Daoy (cell line): ENCODE measurements around the gene TOM1. TPM values are rescaled to one million over a fixed set of nuclear protein-coding genes. Genes with fewer than 3 reads are reported as not detected.
A peak's percentile ranks its signal among the peaks of the same experiment; 100 is the strongest.

Source experiments
- DNase-seq: peaks from one replicate; pipeline ENCODE4 v3.0.0-alpha.2; 2015; ENCODE audit warnings: low read depth
- total RNA-seq: library from RNA; depleted of rRNA; stranded (reverse); fragments of >200 nt; shearing (Covaris generic); gene quantifications from 2 replicates; pipeline ENCODE4 v1.2.3, GENCODE V29; 2014

TOM1 gene
- total RNA-seq, 1 experiment from 2014 or later = 25.8 TPM

- DNase-seq = no peak
Measured at GRCh38 chr22:35345808-35346505, 46.3 kb downstream of the TOM1 start.

- no peak for DNase-seq
Measured at GRCh38 chr22:35346596-35347220, 47.0 kb downstream of the TOM1 start.

- no peak for DNase-seq
Measured at GRCh38 chr22:35347462-35347861, 47.8 kb downstream of the TOM1 start.

DNA sequence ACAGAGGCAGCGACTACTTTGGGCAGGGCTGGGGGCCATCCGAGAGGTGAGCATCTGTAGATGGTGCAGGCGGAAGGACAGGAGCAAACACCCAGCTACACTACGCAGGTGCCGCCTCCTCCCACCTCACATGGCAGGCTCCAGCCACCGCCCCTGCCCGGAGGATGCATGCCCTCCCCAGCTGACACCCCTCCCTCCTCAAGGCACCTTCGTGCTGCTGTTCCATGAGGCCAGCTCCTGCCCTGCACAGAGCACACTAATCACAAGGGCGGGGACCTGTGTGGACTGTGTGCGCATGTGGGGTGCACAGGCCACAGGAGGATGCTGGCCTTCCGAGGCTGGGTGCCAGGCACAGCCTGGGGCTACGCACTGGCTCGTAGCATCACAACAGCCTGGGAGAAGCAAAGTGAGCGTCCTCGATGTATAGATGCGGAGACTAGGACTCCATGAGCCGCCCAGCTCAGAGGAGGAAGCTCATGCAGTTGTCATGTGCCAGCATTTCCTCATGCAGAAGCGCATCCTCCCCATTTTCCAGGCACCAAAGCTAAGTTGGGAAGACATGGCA is 48.4 kb downstream of the TOM1 start:
- no peak for DNase-seq

GRCh38 chr22:35348703-35349102 is 49.0 kb downstream of the TOM1 start:
- DNase-seq = no peak

DNA sequence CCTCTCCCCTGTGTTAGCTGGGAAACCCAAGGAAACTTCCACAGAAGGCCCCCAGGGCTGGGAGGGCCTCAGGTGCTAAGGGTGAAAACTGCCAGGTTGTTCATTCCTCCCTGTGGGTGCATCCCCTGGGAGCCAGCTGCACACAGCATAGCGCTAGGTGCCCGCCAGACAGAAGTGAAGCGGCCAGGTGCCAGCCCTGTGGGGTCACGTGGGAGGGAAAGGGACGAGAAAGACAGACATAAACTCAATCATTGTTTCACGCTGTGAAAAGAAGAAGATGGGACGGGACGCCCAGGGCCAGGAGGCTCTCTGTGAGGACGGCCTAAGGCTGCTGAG is 49.6 kb downstream of the TOM1 start:
- no peak for DNase-seq

GRCh38 chr22:35349704-35350538 is 50.2 kb downstream of the TOM1 start:
- DNase-seq = no peak

DNA sequence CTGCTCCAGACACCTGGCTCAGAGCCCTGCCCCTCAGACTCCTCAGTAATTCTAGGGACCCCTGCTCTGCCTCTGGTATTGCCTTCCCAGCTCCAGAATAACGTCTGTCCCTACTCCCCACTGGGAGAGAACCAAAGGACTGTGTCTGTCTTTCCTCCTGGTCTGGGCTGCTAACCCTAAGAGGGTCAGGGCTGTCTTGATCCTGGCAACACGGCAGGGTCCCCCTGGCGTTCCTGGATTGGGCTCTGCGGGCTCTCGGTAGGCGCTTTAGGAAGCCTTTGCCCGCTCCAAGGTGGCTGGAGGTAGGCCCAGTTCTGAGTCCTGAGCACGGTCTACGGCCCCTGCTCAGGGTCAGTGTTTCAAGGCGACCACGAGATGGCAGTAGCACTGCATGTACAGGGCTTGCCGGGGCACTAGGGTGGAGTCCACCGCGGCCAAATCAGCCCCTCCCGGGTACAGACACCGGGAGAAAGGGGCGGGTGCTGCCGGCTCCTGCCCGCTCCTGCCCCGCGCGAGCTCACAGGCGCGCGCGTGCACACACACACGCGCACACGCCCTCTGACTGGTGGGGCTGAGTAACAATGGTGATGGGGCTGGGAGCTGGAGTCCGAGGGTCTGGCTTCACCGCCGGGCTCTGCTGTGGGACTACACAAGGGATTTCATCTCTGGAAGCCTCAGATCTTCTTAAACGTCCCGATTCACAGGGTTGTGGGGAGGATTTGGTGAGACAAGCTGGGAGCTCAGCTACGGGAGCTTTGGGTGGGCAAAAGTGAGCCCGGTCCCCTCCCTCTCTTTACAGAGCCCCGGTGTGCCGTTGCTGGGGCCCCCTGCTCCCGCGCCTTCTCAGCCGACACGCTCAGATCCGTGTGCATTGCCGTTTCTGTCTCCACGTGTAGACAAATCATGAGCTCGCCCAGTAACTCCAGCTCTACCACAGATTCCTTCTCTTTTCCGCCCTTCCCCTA is 51.1 kb downstream of the TOM1 start:
- peak; percentile 94 for DNase-seq

GRCh38 chr22:35352214-35353111 is 52.8 kb downstream of the TOM1 start:
- no peak for DNase-seq

GRCh38 chr22:35353318-35353717 is 53.6 kb downstream of the TOM1 start:
- no peak for DNase-seq

GRCh38 chr22:35354068-35354467 is 54.4 kb downstream of the TOM1 start:
- DNase-seq = no peak

DNA sequence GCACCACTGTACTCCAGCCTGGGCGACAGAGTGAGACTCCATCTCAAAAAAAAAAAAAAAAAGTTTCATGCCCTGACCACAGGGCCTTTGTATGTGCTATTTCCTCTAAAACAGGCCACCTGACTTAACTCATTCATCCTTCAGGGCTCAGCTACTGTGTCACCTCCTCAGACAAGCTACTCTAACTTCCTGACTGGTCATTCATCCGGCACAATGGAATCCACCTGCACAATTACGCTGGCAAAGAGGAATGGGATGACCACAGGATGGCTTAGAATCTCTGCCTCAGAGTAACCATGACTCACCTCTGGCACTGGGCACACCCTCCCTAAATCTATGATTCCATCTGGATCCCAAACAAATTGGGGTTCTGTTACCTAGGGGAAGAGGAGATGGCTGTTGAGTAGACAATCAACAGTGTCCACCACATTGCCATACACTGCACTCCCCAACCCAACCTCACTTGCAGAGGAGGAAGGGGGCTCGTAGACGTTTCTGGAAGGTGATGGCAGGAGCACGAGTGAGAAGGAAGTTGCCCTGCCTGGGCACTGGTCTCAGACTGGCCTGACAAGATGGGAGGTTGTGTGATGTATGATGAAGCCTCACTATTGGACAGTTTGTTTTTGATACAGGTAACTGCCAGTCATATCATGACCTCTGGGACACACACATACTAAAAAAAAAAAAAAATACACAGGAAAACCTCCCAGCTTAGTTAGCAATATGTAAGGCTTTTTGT is 58.4 kb downstream of the TOM1 start:
- DNase-seq = peak; percentile 89

- DNase-seq = no peak
Measured at GRCh38 chr22:35359380-35360065, 59.8 kb downstream of the TOM1 start.

DNA sequence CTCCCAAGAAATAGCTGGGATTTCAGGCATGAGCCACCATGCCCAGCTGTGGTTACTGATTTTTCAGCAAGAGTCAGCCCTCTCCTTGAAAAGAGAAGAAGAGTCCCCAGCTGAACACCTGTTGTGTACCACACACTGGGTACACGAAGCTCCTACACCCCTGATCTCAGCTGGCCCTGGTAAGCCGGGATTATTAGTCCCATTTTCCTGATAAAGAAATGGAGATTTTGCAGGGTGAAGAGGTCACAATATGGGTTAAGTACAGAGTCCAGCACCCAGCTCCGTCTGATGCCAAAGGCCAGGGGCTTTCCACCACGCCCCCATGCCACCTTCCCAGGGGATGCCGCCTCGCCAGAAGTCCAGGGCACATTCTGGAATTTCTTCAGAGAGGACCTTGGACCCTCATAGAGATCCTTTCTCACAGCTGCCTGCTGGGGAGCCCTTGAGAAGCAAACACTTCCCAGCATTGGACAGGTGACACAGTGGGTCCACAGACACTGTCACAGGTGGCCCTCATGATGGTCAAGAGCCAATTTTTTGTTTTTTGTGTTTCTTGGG is 61.4 kb downstream of the TOM1 start:
- no peak for DNase-seq

DNA sequence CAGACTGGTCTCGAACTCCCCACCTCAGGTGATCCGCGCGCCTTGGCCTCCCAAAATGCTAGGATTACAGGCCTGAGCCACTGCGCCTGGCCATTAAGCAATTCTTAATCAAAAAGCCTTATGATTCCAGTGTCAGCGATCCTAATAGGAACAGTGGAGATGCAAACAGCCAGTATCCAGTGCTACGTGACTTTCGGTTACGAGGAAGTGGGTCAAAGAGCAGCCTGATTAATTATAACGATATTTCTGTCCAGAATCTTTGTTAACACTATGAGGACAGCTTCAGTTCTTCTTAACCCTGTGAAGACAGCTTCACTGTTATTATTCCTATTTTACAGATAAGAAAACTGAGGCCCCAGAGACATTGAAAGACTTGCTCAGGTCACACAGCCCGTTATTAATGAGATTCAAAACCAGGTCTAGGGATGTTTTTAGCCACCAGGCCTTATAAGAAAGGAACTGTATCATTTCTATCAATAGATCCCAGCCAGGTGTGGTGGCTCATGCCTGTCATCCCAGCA is 63.9 kb downstream of the TOM1 start:
- DNase-seq = no peak

DNA sequence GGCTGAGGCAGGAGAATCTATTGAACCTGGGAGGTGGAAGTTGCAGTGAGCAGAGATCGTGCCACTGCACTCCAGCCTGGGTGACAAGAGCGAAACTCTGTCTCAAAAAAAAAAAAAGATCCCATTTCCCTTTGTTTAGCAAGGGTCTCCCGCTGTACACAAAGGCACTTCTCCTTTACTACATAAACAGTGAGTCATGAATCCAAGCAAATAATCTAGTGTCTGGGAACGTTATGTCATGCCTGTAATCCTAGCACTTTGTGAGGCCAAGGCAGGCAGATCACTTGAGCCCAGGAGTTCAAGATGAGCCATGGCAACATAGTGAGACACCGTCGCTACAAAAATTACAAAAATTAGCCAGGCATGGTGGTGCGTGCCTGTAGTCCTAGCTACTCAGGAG is 64.5 kb downstream of the TOM1 start:
- DNase-seq = peak; percentile 73

- no peak for DNase-seq
Measured at GRCh38 chr22:35367331-35367886, 67.7 kb downstream of the TOM1 start.

DNA sequence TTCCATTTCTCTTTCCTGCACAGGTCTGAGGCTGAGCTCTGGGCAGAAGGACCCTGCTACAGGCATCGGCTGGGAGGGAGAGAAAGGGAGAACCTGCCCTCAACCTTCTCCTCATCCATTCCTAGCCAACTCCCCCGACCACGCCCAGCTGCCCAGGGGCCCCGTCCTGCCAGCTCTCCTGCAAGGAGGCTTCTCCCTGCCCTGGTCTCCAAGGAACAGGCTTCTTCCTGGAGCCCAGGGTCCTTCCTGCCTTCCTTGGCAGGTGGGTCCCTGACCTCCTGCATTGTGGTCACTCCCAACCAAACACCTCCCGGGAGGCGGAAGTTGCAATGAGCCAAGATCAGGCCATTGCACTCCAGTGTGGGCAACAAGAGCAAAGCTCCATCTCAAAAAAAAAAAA is 68.7 kb downstream of the TOM1 start:
- DNase-seq = no peak
